Tibial artery (tissue), 4 donors: ENCODE data around the gene RGS17.

Source experiments
- DNase-seq, 2 donors: peaks; one replicate each; pipeline ENCODE4 v3.0.0-alpha.2; 2019
- H3K27ac ChIP-seq, 2 donors: fragments of 200-600 bp; sonication (generic) in 1 of 2; 1 replicate in 1 of 2; 2 replicates in 1 of 2; pipeline ENCODE4 v1.5.1; 2018 to 2019; ENCODE audit warnings: mild to moderate bottlenecking in 1 of 2
- H3K27me3 ChIP-seq, 2 donors: fragments of 200-600 bp; sonication (generic) in 1 of 2; one replicate each; pipeline versions ENCODE4 v1.5.1 to v1.6.0; 2016 to 2019
- H3K36me3 ChIP-seq, 3 donors: fragments of 200-600 bp; sonication (generic) in 2 of 3; one replicate each; pipeline ENCODE4 v1.5.1; 2016 to 2019; ENCODE audit warnings: mild to moderate bottlenecking in 2 of 3
- H3K4me1 ChIP-seq, 4 donors: fragments of 200-600 bp; sonication (generic) in 2 of 4; 1 replicate in 3 of 4; 2 replicates in 1 of 4; pipeline ENCODE4 v1.5.1; 2016 to 2019
- H3K4me3 ChIP-seq, 2 donors: fragments of 200-600 bp; sonication (generic) in 1 of 2; 1 replicate in 1 of 2; 2 replicates in 1 of 2; pipeline ENCODE4 v1.5.1; 2018 to 2019; ENCODE audit warnings: mild to moderate bottlenecking in 2 of 2
- H3K9me3 ChIP-seq, 3 donors: fragments of 200-600 bp; sonication (generic) in 1 of 3; one replicate each; pipeline ENCODE4 v1.5.1; 2016 to 2019
- intact Hi-C: fragments of 100-400 bp; cut with DNase I; formaldehyde crosslinking; loops from one replicate; pipeline ENCODE4 v1.15.0; 2023; ENCODE audit warnings: low total_unique reads
- TF ChIP-seq, protein P1 (sequence below), 2 experiments: fragments of 200-600 bp in 1 of 2; fragments of 450-650 bp in 1 of 2; IDR thresholded peaks; one replicate each; pipeline ENCODE4 v1.5.1; 2017 to 2019; ENCODE audit warnings: antibody characterized with exemption in 2 of 2, mild to moderate bottlenecking in 1 of 2, moderate library complexity in 1 of 2

The RGS17 gene

GRCh38 chr6:152979116-152979515 is 152.0 kb downstream of the RGS17 start:
- TF ChIP-seq, protein P1, sequence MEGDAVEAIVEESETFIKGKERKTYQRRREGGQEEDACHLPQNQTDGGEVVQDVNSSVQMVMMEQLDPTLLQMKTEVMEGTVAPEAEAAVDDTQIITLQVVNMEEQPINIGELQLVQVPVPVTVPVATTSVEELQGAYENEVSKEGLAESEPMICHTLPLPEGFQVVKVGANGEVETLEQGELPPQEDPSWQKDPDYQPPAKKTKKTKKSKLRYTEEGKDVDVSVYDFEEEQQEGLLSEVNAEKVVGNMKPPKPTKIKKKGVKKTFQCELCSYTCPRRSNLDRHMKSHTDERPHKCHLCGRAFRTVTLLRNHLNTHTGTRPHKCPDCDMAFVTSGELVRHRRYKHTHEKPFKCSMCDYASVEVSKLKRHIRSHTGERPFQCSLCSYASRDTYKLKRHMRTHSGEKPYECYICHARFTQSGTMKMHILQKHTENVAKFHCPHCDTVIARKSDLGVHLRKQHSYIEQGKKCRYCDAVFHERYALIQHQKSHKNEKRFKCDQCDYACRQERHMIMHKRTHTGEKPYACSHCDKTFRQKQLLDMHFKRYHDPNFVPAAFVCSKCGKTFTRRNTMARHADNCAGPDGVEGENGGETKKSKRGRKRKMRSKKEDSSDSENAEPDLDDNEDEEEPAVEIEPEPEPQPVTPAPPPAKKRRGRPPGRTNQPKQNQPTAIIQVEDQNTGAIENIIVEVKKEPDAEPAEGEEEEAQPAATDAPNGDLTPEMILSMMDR (IDR thresholded peaks at IDR 0.05), result no peak
- Histone ChIP-seq H3K27ac (no peak overlapping the region), H3K36me3 (peaks cover 8 to 13% (median 12%) of the 10 kb centered on the region in 3 donors), H3K4me3 (no peak overlapping the region), H3K9me3 (no peaks in the 10 kb centered on the region), H3K4me1 (peaks cover 10 to 13% (median 11%) of the 10 kb centered on the region in 4 donors), H3K27me3 (no peaks in the 10 kb centered on the region)
- DNase-seq, result no peak
- intact Hi-C loops, result no loop called here

- Histone ChIP-seq H3K4me1 (peaks cover 10 to 12% (median 11%) of the 10 kb centered on the region in 4 donors), H3K27me3 (no peaks in the 10 kb centered on the region), H3K4me3 (no peak overlapping the region), H3K9me3 (no peaks in the 10 kb centered on the region), H3K36me3 (peaks cover 16 to 23% (median 18%) of the 10 kb centered on the region in 3 donors), H3K27ac (no peak overlapping the region)
- TF ChIP-seq, protein P1 (IDR thresholded peaks at IDR 0.05), result no peak
- no peak for DNase-seq
- intact Hi-C loops, result no loop called here
Measured at GRCh38 chr6:152978058-152978457, 153.0 kb downstream of the RGS17 start.

GRCh38 chr6:152977556-152977955 is 153.5 kb downstream of the RGS17 start:
- TF ChIP-seq, protein P1 (IDR thresholded peaks at IDR 0.05), result no peak
- DNase-seq, result no peak
- Histone ChIP-seq H3K27me3 (no peaks in the 10 kb centered on the region), H3K9me3 (no peaks in the 10 kb centered on the region), H3K36me3 (peaks cover 21 to 28% (median 23%) of the 10 kb centered on the region in 3 donors), H3K27ac (no peak overlapping the region), H3K4me3 (no peak overlapping the region), H3K4me1 (peaks cover 5 to 9% (median 8%) of the 10 kb centered on the region in 4 donors)
- intact Hi-C loops, result no loop called here

DNA sequence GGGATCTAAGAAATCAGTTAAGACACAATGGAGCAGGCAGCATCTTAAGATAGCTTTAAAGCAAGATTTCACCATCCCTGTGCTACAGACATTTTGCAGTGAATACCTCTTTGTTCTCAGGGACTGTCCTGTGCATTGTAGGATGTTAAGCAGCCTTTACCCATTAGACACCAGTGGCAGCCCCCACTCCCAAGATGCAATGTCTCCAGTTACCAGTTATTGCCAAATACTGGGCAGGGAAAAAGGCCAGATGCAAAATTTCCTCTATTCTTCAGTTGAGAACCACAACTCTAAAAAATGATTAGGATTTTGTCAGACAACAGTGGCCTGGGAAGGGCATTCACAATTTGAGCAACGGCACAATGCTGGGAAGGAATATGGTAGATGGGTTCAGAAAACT is 154.3 kb downstream of the RGS17 start:
- Histone ChIP-seq H3K27ac (no peak overlapping the region), H3K9me3 (no peaks in the 10 kb centered on the region), H3K4me1 (peaks cover 0 to 1% (median under 1%) of the 10 kb centered on the region in 4 donors), H3K4me3 (no peak overlapping the region), H3K36me3 (peaks cover 29 to 36% (median 31%) of the 10 kb centered on the region in 3 donors), H3K27me3 (no peaks in the 10 kb centered on the region)
- intact Hi-C loops, result no loop called here
- DNase-seq, result no peak
- TF ChIP-seq, protein P1 (IDR thresholded peaks at IDR 0.05), result no peak

DNA sequence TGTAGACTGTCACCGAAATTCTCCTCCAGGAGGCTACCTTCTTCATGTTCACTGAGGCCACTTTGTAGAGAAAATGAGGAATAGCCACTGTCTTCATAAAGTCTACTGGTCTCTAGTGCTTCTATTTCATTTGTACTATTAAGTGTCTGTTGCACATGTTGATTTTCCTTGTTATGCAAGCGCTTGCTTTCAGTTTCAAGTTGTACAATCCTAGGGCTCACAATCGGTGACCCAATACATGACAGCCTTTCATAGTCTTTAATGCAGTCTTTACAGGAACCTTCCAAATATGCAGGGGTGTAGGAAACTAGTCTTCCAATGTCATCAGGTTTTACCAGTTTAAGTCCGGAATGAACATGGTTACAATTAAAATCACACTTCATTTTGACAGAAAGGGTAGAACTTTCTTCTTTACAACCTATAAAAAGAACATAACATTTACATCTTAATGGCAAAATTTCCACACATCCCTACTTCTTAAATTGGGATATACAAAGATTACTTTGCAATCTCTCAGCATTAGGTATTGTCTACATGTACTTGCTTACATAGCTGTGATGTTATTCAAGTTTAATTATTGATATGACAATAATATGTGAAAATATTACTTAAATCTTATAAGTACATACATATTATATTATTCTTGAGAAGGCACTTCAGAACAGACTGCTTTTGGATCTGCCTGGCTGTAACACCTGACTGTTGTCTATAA is 155.7 kb downstream of the RGS17 start:
- DNase-seq, result no peak
- no peaks in the 10 kb centered on the region for H3K4me1 ChIP-seq
- H3K36me3 ChIP-seq, result peaks cover 43 to 50% (median 44%) of the 10 kb centered on the region in 3 donors
- TF ChIP-seq, protein P1 (IDR thresholded peaks at IDR 0.05), result no peak
- intact Hi-C loops, result no loop called here
- no peaks in the 10 kb centered on the region for H3K27me3 ChIP-seq
- H3K9me3 ChIP-seq, result no peaks in the 10 kb centered on the region
- H3K4me3 ChIP-seq, result no peak overlapping the region
- no peak overlapping the region for H3K27ac ChIP-seq
